Measurements from ENCODE around the gene CCDC169.

The CCDC169 gene

GRCh38 chr13:36345438-36346221 lies 48.0 kb upstream of the CCDC169 start (continued):
- no peak for TF ChIP-seq ZNF169 (tag by site-specific recombination; IDR thresholded peaks at IDR 0.05)
- no peak for TF ChIP-seq ZBTB26 (tag by site-specific recombination; optimal IDR thresholded peaks at IDR 0.05)
- TF ChIP-seq ZNF394 (tag by site-specific recombination; IDR thresholded peaks at IDR 0.05; ENCODE audit: borderline replicate concordance): peak; percentile 66
- no peak for TF ChIP-seq REPIN1 (tag by site-specific recombination; IDR thresholded peaks at IDR 0.05; ENCODE audit: low read depth)
- no peak for TF ChIP-seq ZNF777 (tag by site-specific recombination; IDR thresholded peaks at IDR 0.05; ENCODE audit: borderline replicate concordance)
- TF ChIP-seq PRDM4 (tag by site-specific recombination; IDR thresholded peaks at IDR 0.05): no peak
- no peak for TF ChIP-seq ZNF426 (tag by site-specific recombination; IDR thresholded peaks at IDR 0.05)
- TF ChIP-seq SCRT2 (tag by site-specific recombination; IDR thresholded peaks at IDR 0.05): no peak
- TF ChIP-seq GLIS1 (tag by site-specific recombination; IDR thresholded peaks at IDR 0.05): peak; percentile 90
- no peak for TF ChIP-seq YY2 (tag by site-specific recombination; IDR thresholded peaks at IDR 0.05)
- TF ChIP-seq ZNF146 (tag by site-specific recombination; IDR thresholded peaks at IDR 0.05): no peak
- TF ChIP-seq TRIM28 (IDR thresholded peaks at IDR 0.05; ENCODE audit: borderline replicate concordance, low read length): no peak
- no peak for TF ChIP-seq GFI1B (tag by site-specific recombination; IDR thresholded peaks at IDR 0.05)
- TF ChIP-seq HIC1 (tag by site-specific recombination; IDR thresholded peaks at IDR 0.05): peak; percentile 35; the same call in 1 of the 2 replicates
- TF ChIP-seq ZNF423 (tag by site-specific recombination; IDR thresholded peaks at IDR 0.05): peak; percentile 48; the same call in 1 of the 2 replicates
- no peak for TF ChIP-seq ZNF792 (tag by site-specific recombination; IDR thresholded peaks at IDR 0.05)
- TF ChIP-seq ZFP3 (tag by site-specific recombination; IDR thresholded peaks at IDR 0.05; ENCODE audit: low read depth): no peak
- no peak for TF ChIP-seq ZNF561 (tag by site-specific recombination; IDR thresholded peaks at IDR 0.05; ENCODE audit: borderline replicate concordance)
- no peak for TF ChIP-seq ZNF223 (tag by site-specific recombination; IDR thresholded peaks at IDR 0.05)
- TF ChIP-seq ZBTB7A (tag by site-specific recombination; IDR thresholded peaks at IDR 0.05; ENCODE audit: low read depth): no peak
- peak; percentile 48; the same call in 1 of the 2 replicates for TF ChIP-seq PATZ1 (tag by site-specific recombination; IDR thresholded peaks at IDR 0.05)
- TF ChIP-seq CTCF (tag by site-specific recombination; IDR thresholded peaks at IDR 0.05): no peak
- no peak for TF ChIP-seq TSHZ1 (tag by site-specific recombination; IDR thresholded peaks at IDR 0.05; ENCODE audit: borderline replicate concordance)
- no peak; the same call in 1 of the 2 replicates for TF ChIP-seq SP7 (tag by site-specific recombination; IDR thresholded peaks at IDR 0.05)
- TF ChIP-seq MZF1 (tag by site-specific recombination; IDR thresholded peaks at IDR 0.05; ENCODE audit: borderline replicate concordance): 0 out of 2 replicates have a peak, but pooled peaks have one; percentile 26
- no peak for TF ChIP-seq ZNF175 (tag by site-specific recombination; IDR thresholded peaks at IDR 0.05)
